Activated CD4-positive, alpha-beta T cell treated with anti-CD3 and anti-CD28 coated beads, Interleukin-2, amount 50 U/mL, for 48 hours (primary cell): Measurements from ENCODE around the gene PHPT1.

Experiments
- DNase-seq, 2 experiments: peaks; one replicate each; pipeline ENCODE4 v3.0.0-alpha.2; 2020

PHPT1 gene

DNA sequence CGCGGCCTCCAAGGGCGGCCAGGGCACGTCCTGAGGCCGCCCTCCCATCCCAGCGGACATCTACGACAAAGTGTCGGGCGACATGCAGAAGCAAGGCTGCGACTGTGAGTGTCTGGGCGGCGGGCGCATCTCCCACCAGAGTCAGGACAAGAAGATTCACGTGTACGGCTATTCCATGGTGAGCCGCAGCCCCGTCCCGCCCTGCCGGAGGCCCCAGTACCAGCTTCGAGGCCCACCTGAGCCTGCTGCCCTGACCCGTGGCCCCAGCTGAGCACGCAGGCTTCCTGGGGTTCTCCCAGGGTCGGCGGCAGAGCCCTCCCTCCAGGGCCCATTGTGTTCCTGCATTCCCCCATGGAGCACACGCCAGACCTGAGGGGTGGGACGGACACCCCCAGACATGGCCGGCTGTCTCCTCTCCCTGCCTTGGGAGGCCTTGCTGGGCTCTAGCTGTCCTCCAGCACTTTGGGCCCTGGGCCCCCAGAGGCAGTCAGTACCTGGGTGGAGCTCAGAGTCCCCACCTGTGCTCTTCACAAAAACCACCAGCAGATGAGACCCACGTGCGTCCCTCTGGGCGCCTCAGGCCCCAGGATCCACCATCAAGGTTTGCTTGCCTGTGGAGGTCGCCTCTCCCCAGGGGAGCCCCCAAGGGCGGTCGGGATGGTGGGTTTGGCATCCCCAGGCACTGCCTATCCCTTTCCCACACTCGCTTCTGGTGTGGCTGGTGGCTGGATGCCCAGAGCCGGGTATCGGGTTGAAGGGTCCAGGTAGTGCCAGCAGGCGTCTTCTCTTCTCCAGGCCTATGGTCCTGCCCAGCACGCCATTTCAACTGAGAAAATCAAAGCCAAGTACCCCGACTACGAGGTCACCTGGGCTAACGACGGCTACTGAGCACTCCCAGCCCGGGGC lies 1.0 kb downstream of the PHPT1 start:
- DNase-seq, result no peak

DNA sequence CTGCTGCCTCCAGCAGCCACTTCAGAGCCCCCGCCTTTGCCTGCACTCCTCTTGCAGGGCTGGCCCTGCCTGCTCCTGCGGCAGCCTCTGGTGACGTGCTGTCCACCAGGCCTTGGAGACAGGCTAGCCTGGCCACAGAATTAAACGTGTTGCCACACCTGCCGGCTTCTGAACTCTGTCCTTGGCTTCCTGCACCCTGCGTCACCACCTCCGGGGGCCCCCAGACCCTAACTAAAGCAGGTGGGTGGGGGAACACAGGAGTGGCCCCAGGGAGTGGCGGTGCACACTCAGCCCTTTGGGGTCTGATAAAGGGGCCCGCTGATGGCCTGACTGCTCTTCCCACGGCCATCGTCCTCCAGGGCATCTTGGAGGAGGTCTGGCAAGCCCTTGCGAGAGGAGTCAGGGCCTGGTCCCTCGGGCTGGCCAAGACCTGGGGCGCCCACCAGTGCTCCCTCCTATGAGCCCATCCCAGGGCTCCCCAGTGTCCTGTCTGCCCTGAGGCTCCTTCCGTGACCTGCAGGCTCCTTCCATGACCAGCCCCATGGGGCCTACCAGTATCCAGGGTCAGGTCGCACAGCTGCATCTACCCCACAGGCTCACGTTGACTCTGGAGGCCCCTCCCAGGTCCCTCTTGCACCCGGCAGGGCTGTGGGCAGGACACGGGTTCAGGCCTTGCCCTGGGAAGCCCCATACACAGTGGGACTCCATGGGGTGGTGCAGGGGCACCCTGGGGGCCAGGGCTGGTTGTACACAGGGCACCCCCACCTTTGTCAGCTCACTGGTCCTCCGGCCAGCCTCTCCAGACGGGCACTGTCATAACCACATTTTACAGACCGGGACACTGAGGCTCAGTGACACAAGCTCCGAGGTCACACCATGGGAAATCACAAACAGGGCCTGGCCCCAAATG lies 1.9 kb downstream of the PHPT1 start:
- no peak for DNase-seq

DNA sequence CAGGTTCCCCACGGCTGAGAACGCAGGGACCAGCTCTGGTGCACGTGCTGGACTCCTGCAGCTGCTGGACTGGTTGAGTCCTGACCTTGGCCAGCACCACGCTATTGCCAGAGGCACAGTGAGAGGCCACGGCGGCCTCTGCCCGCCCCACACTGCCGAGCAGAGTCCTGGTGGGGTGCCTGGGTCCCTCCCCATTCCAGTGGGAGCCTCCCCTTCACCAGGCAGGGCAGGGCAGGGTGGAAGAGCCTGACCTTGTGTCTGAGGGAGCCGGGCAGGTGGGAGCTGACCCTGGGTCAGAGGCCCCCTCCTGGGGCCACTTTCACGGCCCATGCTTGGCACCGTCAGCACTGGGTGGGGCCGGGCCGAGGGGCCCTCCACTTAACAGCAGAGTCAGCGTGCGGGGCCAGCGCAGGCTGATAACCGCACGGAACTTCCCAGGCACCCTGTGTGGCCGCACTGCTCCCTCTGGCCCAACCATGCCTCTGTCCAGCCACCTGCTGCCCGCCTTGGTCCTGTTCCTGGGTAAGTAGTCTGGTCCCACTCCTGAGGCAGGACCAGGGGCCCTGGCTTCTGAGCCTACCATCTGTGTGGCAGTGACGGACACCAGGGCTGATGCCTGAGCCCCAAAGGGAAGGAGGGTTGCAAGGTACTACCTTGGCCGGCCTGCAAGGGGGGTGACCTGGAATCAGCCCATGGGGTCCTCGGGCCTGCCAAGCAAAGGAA lies 2.9 kb downstream of the PHPT1 start, which contains the start of gene MAMDC4:
TSS of gene MAMDC4 (plus strand) at position 406 of the 723 bp plus-strand sequence. CDS start at position 477, 71 bp downstream.
- no peak for DNase-seq

DNA sequence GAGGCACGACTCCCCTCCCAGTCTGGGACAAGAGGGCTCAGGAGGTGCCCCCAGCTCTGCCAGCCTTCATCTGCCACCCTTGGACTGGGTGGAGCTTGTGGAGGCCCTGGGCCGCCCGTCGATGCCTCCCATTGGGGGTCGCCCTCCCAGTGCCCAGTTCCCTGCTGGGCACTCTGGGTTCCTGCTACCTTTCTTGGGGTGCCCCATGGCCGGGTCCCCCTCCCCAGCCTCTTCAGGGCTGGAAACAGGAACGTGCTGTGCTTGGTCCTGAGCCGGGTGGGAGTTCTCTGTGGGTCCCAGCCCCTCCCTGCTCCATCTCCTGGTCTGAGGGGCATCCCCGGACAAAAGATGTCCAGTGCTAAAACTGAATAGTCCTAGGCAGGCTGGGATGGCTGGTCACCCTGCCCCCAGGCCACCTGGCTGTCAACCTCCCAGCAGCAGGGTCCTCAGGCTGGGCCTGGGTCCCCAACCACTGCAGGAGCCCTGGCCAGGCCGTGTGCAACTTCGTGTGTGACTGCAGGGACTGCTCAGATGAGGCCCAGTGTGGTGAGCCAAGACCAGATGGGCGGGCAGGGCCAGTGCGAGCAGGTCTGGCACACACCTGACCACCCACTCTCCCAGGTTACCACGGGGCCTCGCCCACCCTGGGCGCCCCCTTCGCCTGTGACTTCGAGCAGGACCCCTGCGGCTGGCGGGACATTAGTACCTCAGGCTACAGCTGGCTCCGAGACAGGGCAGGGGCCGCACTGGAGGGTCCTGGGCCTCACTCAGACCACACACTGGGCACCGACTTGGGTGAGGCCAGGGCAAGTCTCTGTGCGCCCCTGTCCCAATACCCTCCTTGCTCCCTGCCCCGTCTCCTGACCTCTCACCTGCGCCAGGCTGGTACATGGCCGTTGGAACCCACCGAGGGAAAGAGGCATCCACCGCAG lies 3.7 kb downstream of the PHPT1 start:
- DNase-seq, result no peak

DNA sequence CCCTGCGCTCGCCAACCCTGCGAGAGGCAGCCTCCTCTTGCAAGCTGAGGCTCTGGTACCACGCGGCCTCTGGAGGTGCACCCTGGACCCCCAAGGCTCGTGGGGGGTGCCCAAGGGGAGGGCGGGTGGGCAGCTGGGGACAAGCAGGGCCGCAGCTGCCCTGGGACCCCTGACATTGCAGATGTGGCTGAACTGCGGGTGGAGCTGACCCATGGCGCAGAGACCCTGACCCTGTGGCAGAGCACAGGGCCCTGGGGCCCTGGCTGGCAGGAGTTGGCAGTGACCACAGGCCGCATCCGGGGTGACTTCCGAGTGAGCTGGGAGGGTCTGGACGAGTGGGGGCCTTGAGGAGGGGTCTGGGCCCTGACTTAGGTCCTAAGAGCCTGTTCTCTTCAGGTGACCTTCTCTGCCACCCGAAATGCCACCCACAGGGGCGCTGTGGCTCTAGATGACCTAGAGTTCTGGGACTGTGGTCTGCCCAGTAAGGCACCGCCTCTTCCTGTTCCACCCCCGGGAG lies 4.4 kb downstream of the PHPT1 start:
- no peak for DNase-seq

DNA sequence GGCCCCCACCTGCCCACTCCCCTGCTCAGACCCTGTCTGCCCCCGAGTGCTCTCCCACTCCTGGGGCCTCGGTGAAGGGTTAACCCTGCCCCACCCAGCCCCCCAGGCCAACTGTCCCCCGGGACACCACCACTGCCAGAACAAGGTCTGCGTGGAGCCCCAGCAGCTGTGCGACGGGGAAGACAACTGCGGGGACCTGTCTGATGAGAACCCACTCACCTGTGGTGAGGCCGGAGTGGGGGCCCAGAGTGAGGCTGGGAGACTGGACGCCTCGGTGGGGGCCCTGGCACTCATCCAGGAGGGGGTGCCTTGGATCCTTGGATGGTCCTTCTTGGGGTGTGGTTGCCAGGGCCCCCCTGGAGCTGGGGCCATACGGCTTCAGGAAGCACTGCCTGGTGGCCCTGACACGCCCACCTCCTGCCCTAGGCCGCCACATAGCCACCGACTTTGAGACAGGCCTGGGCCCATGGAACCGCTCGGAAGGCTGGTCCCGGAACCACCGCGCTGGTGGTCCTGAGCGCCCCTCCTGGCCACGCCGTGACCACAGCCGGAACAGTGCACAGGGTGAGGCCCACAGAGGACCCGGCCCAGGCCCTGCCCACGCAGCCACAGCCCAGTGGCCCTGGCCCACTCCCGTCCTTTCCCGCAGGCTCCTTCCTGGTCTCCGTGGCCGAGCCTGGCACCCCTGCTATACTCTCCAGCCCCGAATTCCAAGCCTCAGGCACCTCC lies 5.1 kb downstream of the PHPT1 start:
- DNase-seq, result no peak

DNA sequence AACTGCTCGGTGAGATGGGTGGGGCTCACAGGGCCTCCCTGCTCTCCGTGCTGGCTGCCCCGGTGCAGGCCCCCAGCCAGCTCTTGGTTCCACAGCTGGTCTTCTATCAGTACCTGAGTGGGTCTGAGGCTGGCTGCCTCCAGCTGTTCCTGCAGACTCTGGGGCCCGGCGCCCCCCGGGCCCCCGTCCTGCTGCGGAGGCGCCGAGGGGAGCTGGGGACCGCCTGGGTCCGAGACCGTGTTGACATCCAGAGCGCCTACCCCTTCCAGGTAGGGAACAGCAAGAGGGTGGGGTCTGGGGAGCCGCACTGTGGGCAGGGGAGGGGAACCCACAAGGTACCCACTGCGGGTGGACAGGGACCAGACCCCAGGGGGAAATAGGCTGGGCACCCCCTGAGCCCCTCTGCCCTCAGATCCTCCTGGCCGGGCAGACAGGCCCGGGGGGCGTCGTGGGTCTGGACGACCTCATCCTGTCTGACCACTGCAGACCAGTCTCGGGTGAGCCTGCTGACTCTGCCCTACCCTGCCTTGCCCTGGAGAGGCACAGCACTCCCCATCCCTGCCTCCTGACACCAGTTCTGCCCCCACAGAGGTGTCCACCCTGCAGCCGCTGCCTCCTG lies 5.7 kb downstream of the PHPT1 start:
- DNase-seq, result no peak

DNA sequence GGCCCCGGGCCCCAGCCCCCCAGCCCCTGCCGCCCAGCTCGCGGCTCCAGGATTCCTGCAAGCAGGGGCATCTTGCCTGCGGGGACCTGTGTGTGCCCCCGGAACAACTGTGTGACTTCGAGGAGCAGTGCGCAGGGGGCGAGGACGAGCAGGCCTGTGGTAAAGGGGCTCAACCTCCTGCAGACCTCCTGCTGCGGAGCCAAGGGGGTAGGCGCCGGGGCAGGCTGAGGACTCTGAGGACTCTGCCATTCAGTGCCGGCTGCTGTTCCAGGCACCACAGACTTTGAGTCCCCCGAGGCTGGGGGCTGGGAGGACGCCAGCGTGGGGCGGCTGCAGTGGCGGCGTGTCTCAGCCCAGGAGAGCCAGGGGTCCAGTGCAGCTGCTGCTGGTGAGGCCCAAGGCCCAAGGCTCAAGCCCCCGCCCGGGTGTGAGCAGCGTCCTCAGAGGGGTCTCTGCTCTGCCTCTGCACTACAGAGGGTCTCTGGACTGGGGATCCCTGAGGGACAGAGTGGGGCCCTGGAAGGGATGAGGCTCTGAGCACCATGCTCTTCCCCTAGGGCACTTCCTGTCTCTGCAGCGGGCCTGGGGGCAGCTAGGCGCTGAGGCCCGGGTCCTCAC lies 6.4 kb downstream of the PHPT1 start:
- no peak for DNase-seq

DNA sequence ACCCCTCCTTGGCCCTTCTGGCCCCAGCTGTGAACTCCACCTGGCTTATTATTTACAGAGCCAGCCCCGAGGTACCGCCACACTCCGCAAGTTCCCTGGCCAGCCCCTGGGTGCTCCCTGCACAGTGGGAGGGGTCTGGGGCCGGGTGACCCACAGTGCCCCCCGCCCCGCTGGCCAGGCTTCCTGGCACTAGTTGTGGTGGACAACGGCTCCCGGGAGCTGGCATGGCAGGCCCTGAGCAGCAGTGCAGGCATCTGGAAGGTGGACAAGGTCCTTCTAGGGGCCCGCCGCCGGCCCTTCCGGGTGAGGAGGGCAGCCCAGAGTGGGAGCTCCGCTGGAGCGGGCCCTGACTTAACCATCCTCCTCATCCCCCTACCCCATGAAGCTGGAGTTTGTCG lies 6.9 kb downstream of the PHPT1 start:
- DNase-seq, result no peak

DNA sequence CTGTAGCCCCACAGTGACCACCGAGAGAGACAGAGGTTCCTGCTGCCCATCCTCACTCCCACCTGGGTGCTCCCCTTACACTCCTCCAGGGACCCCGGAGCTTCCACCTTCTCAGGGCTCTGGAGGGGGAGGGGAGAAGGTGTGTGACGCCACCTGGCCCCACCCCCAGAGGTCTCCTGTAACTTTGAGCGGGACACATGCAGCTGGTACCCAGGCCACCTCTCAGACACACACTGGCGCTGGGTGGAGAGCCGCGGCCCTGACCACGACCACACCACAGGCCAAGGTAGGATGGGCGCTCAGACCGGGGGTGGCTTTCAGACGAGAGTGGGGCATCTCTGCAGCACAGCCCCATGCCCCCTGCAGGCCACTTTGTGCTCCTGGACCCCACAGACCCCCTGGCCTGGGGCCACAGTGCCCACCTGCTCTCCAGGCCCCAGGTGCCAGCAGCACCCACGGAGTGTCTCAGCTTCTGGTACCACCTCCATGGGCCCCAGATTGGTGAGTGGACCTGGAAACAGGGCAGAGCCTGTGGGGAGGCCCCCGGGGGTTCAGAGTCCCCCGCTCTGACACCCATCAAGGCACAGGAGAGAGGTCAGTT lies 7.4 kb downstream of the PHPT1 start:
- no peak for DNase-seq

DNA sequence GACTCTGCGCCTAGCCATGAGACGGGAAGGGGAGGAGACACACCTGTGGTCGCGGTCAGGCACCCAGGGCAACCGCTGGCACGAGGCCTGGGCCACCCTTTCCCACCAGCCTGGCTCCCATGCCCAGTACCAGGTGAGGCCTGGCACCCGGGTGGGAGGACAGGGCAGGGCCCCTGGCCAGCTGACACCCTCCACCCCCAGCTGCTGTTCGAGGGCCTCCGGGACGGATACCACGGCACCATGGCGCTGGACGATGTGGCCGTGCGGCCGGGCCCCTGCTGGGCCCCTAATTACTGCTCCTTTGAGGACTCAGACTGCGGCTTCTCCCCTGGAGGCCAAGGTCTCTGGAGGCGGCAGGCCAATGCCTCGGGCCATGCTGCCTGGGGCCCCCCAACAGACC lies 8.0 kb downstream of the PHPT1 start:
- DNase-seq, result no peak

DNA sequence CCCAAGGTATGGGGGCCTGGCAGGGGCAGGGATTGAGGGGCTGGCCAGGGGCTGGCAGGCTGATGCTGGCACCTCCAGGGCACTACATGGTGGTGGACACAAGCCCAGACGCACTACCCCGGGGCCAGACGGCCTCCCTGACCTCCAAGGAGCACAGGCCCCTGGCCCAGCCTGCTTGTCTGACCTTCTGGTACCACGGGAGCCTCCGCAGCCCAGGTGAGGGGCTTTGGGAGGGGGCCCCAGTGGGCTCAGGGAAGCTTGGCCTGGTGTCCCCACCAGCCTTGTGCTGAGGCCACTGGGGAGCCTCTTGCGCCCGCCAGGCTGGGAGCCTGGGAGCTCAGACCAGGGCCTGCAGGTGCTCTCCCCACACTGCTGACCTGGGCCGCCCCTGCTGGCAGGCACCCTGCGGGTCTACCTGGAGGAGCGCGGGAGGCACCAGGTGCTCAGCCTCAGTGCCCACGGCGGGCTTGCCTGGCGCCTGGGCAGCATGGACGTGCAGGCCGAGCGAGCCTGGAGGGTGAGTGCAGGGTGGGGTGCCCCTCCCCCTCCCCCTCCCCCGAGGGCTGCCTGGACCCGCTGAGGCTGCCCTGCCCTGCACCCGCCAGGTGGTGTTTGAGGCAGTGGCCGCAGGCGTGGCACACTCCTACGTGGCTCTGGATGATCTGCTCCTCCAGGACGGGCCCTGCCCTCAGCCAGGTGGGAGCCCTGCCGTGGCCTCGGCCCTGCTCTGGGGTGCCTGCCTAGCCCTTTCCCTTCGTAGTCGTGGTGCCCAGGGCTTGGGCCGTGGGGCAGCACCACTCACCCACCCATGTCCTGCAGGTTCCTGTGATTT lies 8.6 kb downstream of the PHPT1 start:
- DNase-seq, result peak in 1 of 2 experiments; percentile 3

DNA sequence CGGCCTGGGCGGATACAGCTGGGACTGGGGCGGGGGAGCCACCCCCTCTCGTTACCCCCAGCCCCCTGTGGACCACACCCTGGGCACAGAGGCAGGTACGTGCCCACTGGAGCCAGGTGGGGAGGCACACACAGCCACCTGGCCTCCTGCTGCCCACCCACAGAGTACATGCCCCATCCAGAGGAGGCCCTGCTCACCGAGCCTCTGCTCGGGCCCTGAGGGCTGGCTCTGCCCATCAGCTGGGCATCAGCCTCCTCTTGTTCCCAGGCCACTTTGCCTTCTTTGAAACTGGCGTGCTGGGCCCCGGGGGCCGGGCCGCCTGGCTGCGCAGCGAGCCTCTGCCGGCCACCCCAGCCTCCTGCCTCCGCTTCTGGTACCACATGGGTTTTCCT lies 9.2 kb downstream of the PHPT1 start:
- no peak for DNase-seq

DNA sequence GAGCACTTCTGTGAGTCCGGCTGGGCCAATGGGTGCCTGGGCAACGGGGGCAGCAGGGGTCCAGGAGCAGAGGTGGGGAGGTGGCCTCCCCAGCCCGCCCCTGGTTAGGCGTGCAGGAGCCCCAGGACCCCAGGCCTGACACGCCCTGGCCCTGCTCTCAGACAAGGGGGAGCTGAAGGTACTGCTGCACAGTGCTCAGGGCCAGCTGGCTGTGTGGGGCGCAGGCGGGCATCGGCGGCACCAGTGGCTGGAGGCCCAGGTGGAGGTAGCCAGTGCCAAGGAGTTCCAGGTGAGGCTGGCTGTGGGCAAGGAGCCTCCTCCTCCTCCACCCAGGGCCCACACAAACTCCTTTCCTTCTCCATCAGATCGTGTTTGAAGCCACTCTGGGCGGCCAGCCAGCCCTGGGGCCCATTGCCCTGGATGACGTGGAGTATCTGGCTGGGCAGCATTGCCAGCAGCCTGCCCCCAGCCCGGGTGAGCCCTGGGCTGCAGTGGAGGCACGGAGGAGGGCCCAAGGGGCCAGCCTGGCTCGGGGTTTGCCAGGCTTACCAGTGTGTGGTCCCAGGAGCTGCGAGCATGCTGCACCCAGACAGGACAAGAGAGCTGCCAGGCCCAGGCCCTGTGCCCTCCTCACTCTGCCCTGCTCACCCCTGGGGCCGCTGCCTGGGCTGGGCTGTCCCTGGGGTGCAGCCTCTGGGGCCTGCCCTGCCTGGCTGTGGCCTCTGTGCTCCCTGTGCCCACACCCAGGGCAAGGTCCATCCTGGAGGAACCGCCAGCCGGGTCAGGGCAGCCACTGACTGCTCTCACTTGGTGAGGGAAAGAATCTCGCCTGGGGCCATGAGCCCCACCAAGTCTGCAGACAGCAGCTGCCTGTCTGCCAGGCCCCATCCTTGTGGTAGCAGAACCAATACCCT lies 9.9 kb downstream of the PHPT1 start:
- DNase-seq, result no peak

DNA sequence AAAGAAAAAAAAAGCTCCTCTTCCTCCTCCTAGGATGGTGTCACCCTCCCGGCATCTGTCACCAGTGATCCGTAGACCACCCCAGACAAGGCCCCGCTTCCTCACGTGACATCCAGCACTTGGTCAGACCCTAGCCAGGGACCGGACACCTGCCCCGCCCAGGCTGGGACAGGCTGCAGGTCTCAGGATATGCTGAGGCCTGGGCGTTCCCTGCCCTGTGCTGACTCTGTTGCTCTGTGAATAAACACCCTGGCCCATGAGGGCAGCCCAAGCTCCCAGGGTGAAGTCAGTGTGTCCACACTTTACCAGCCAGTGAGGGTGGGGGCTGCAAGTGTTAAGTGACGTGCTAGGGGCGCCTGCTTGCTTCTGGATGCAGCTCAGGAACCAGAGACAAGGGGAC lies 11.3 kb downstream of the PHPT1 start:
- DNase-seq, result no peak

DNA sequence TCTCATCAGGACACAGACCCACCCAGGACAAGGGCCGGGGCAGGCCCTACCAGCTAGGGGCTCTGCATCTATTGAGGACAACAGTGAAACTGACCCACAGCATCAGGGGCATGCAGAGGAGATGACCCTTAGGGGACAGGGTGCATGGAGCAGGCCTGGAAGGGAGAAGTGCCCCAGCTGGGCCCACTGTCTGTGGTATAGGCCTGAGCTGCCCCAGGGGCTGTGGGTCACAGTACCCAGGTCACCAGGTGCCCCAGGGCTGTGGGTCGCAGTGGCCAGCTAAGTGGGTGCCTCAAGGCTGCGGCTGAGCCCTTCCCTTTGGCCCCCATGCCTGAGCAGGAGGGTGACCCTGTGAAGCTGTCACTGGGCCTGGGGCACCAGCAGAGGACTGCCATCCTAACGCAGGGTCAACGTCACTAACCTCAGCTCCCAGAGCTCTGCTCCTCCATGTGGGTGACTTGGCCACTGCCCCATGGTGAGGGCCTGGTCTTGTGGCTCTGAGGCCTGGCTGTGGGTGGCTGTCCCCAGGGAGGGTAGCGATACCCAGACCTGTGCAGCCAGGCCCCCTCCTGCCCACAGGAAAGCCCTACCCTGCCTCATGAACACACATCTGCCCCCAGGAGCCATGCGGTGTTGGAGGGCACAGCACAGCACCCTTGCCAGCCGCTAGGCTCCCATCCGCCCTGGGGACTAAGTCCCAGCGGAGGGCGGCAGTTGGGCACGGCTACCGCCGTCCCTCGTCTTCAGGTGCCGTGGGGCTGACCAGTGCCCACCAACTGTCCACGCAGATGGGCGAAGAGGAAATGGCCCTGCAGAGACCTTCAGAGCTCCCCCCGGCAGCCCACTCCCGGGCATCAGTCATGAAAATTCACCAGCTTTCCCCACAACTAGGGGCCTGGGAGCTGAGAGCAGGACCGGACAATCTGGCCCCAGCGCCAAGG lies 12.0 kb downstream of the PHPT1 start:
- DNase-seq, result no peak
